ENCODE measurements around the gene WDR93. TPM values are rescaled to one million over a fixed set of nuclear protein-coding genes. Genes with fewer than 3 reads are reported as not detected.

The WDR93 gene
- total RNA-seq, 1 experiment from 2014 or later = not detected

- H3K27ac Mint-ChIP-seq = no peak overlapping the region
- TF ChIP-seq CTCF (conservative IDR thresholded peaks at IDR 0.05) = no peak
- Histone ChIP-seq H3T11ph (ENCODE audit: low read length) (no peak overlapping the region), H3K27ac (ENCODE audit: insufficient read length, low read depth, low read length) (no peak overlapping the region), H2AFZ (ENCODE audit: low read length) (no peak overlapping the region), H3K4me2 (ENCODE audit: insufficient read depth, insufficient read length, low read length) (no peak overlapping the region), H3K23me2 (ENCODE audit: insufficient read length, low read depth, low read length, poor library complexity, severe bottlenecking) (no peaks in the 10 kb centered on the region), H2BK15ac (ENCODE audit: low read depth, low read length) (no peak overlapping the region), H3K4me1 (ENCODE audit: insufficient read depth, low read length) (no peaks in the 10 kb centered on the region), H3K79me1 (ENCODE audit: insufficient read depth, low read depth, low read length, poor library complexity, severe bottlenecking) (no peaks in the 10 kb centered on the region), H3K79me2 (ENCODE audit: insufficient read depth, low read length) (no peaks in the 10 kb centered on the region), H4K91ac (ENCODE audit: insufficient read length, low read depth, low read length) (no peak overlapping the region), H2BK120ac (ENCODE audit: low read depth, low read length, poor library complexity, severe bottlenecking) (no peak overlapping the region), H2BK12ac (ENCODE audit: insufficient read length, low read depth, low read length) (no peak overlapping the region), H3K18ac (ENCODE audit: insufficient read length, low read depth, low read length) (no peak overlapping the region), H4K8ac (replicated peaks; ENCODE audit: insufficient read length, low read depth, low read length) (no peak overlapping the region), H4K20me1 (ENCODE audit: control insufficient read depth, insufficient read depth, insufficient read length) (no peaks in the 10 kb centered on the region), H3K23ac (ENCODE audit: insufficient read length, low read depth, low read length) (no peak overlapping the region), H3K27me3 (ENCODE audit: insufficient read depth, low read length) (no peaks in the 10 kb centered on the region), H4K5ac (ENCODE audit: insufficient read length, low read depth, low read length) (no peak overlapping the region), H3K56ac (ENCODE audit: insufficient read length, low read depth, low read length) (no peak overlapping the region), H3K9ac (ENCODE audit: extremely low read depth, insufficient read length, low read length) (no peak overlapping the region), H2BK20ac (ENCODE audit: low read depth, low read length, poor library complexity, severe bottlenecking) (no peak overlapping the region), H2AK5ac (ENCODE audit: insufficient read length, low read length) (no peak overlapping the region), H3K4ac (ENCODE audit: low read depth, low read length) (no peak overlapping the region), H3K14ac (ENCODE audit: insufficient read depth, low read length) (no peak overlapping the region), H3K9me3 (ENCODE audit: control insufficient read depth, low read depth, low read length) (no peaks in the 10 kb centered on the region), H2BK5ac (ENCODE audit: insufficient read length, low read length) (no peak overlapping the region)
- no CpG with 5 or more reads among the region's 1 CpG for WGBS (ENCODE audit: extremely low coverage, insufficient read length, low lambda C conversion rate)
- peaks cover 2 to 3% of the 10 kb centered on the region in 2 experiments; a peak in 1 of 4 replicates for H3K4me1 Mint-ChIP-seq
- H3K27me3 Mint-ChIP-seq (ENCODE audit: low read depth) = peaks cover 4% of the 10 kb centered on the region; the same call in 1 of the 2 replicates
- DNase-seq = no peak
- H3K9me3 Mint-ChIP-seq = no peaks in the 10 kb centered on the region; a peak in 1 of 5 replicates
- no peaks in the 10 kb centered on the region for H3K36me3 Mint-ChIP-seq (ENCODE audit: insufficient read depth in 1 of 3, low read depth in 3 of 3)
- H3K4me3 Mint-ChIP-seq = no peak overlapping the region
Observed at GRCh38 chr15:89765694-89766093, 75.1 kb downstream of the WDR93 start.
